Neural cell (in vitro differentiated cells): Measurements from ENCODE around the gene EXOC3L1. TPM values are rescaled to one million over a fixed set of nuclear protein-coding genes. Genes with fewer than 3 reads are reported as not detected.

Experiments used
- H2AFZ ChIP-seq: fragments of 200-600, 300-800 bp; sonication (generic), shearing (Covaris generic); 2 replicates; pipeline ENCODE4 v1.6.0; 2014; ENCODE audit warnings: low read depth, mild to moderate bottlenecking, antibody characterized with exemption, low read length, moderate library complexity
- H3F3A ChIP-seq: fragments of 200-600 bp; shearing (Covaris generic); 2 replicates; pipeline ENCODE4 v1.6.1; 2016; ENCODE audit warnings: mild to moderate bottlenecking, moderate library complexity, mixed read lengths, antibody characterized with exemption, low read length; ENCODE audit not compliant: insufficient read depth, poor library complexity, severe bottlenecking
- H3K27ac ChIP-seq: fragments of 200-600, 300-800 bp; sonication (generic), shearing (Covaris generic); 2 replicates; pipeline ENCODE4 v1.5.1; 2014; ENCODE audit warnings: mild to moderate bottlenecking, low read length, moderate library complexity
- H3K27me3 ChIP-seq: fragments of 300-800, 200-600 bp; sonication (generic), shearing (Covaris generic); 2 replicates; pipeline ENCODE4 v1.6.0; 2014; ENCODE audit warnings: mild to moderate bottlenecking, low read depth, low read length, moderate library complexity; ENCODE audit not compliant: insufficient read depth
- H3K36me3 ChIP-seq: fragments of 300-800, 200-600 bp; sonication (generic), shearing (Covaris generic); 2 replicates; pipeline ENCODE4 v1.5.1; 2014; ENCODE audit warnings: mild to moderate bottlenecking, antibody characterized with exemption, low read length, moderate library complexity; ENCODE audit not compliant: insufficient read depth
- H3K4me2 ChIP-seq: fragments of 300-800, 200-600 bp; sonication (generic), shearing (Covaris generic); 2 replicates; pipeline ENCODE4 v1.6.0; 2014; ENCODE audit warnings: mild to moderate bottlenecking, low read length
- H3K4me3 ChIP-seq: fragments of 300-800, 200-600 bp; sonication (generic), shearing (Covaris generic); 2 replicates; pipeline ENCODE4 v1.5.1; 2014; ENCODE audit warnings: mild to moderate bottlenecking, low read length, moderate library complexity
- H3K79me2 ChIP-seq: fragments of 200-600 bp; shearing (Covaris generic); replicated peaks from 2 replicates; pipeline ENCODE4 v1.6.0; 2014; ENCODE audit warnings: mild to moderate bottlenecking, low read length, moderate library complexity; ENCODE audit not compliant: insufficient read depth
- H3K9ac ChIP-seq: fragments of 300-800, 200-600 bp; sonication (generic), shearing (Covaris generic); 2 replicates; pipeline ENCODE4 v1.6.1; 2016; ENCODE audit warnings: mild to moderate bottlenecking, low read length, mixed read lengths
- H3K9me2 ChIP-seq: fragments of 200-600 bp; shearing (Covaris generic); 2 replicates; pipeline ENCODE4 v1.6.1; 2016; ENCODE audit warnings: mild to moderate bottlenecking, low read length, mixed read lengths; ENCODE audit not compliant: insufficient read depth
- H3K9me3 ChIP-seq: fragments of 200-600, 300-800 bp; sonication (generic), shearing (Covaris generic); 2 replicates; pipeline ENCODE4 v1.6.1; 2016; ENCODE audit warnings: mild to moderate bottlenecking, mixed run types, low read length, moderate library complexity, mixed read lengths
- H4K20me1 ChIP-seq: fragments of 200-600 bp; shearing (Covaris generic); 2 replicates; pipeline ENCODE4 v1.6.1; 2016; ENCODE audit warnings: mild to moderate bottlenecking, mixed run types; ENCODE audit not compliant: insufficient read depth
- EP300 ChIP-seq: fragments of 450-650 bp; conservative IDR thresholded peaks from 2 replicates; pipeline ENCODE4 v1.6.1; 2014; ENCODE audit warnings: antibody characterized with exemption, mild to moderate bottlenecking, moderate library complexity; ENCODE audit not compliant: poor library complexity, severe bottlenecking
- EZH2 ChIP-seq: fragments of 200-600, 300-800 bp; shearing (Covaris generic), sonication (generic); IDR thresholded peaks from 2 replicates; pipeline ENCODE4 v1.6.1; 2014; ENCODE audit warnings: antibody characterized with exemption, low read length, borderline replicate concordance, mild to moderate bottlenecking; ENCODE audit not compliant: insufficient read depth, poor library complexity, severe bottlenecking
- MXI1 ChIP-seq: fragments of 450-650 bp; conservative IDR thresholded peaks from 2 replicates; pipeline ENCODE4 v1.6.1; 2014; ENCODE audit warnings: antibody characterized with exemption, mild to moderate bottlenecking; ENCODE audit not compliant: poor library complexity, severe bottlenecking
- POLR2AphosphoS5 ChIP-seq: IDR thresholded peaks from 2 replicates; pipeline ENCODE4 v1.6.1; 2012
- RAD21 ChIP-seq: fragments of 450-650 bp; conservative IDR thresholded peaks from 2 replicates; pipeline ENCODE4 v1.6.1; 2014; ENCODE audit warnings: antibody characterized with exemption, mild to moderate bottlenecking, moderate library complexity
- REST ChIP-seq: IDR thresholded peaks from 2 replicates; pipeline ENCODE4 v1.6.1; 2012; ENCODE audit warnings: borderline replicate concordance
- SMC3 ChIP-seq: fragments of 450-650 bp; conservative IDR thresholded peaks from 2 replicates; pipeline ENCODE4 v1.6.1; 2014; ENCODE audit warnings: antibody characterized with exemption, mild to moderate bottlenecking, moderate library complexity; ENCODE audit not compliant: poor library complexity
- TAF1 ChIP-seq: IDR thresholded peaks from 2 replicates; pipeline ENCODE4 v1.6.1; 2012; ENCODE audit warnings: low read depth
- polyA plus RNA-seq: library from polyadenylated mRNA; depleted of rRNA; stranded (reverse); fragments of >200 nt; gene quantifications from 2 replicates; pipeline ENCODE4 v1.2.3, GENCODE V29; 2014
- TF ChIP-seq, protein P1 (sequence below): fragments of 450-650 bp; IDR thresholded peaks from 2 replicates; pipeline ENCODE4 v1.5.1; 2014; ENCODE audit warnings: antibody characterized with exemption, mild to moderate bottlenecking, moderate library complexity; ENCODE audit not compliant: poor library complexity, severe bottlenecking

Gene EXOC3L1
- polyA plus RNA-seq, 1 donor from 2014 or later = 0.43 TPM

DNA sequence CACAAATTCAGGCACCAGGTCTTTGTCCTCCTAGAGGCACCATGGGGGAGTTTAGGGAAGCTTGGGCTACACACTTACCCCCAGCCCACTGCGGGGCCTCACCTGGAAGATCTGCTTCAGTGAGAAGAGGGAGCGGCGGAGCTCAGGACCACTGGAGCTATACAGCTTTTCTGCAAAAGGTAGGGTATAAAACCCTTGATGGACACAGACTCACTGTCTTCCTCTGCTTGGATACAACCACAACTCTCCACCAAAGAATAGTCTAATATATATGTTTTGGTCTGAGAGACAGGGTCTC is 48.3 kb upstream of the EXOC3L1 start:
- Histone ChIP-seq H3K9me3 (no peaks in the 10 kb centered on the region), H4K20me1 (no peaks in the 10 kb centered on the region), H3K27ac (no peak overlapping the region), H3F3A (no peaks in the 10 kb centered on the region), H3K4me3 (no peak overlapping the region), H2AFZ (no peak overlapping the region), H3K4me2 (no peak overlapping the region), H3K36me3 (no peaks in the 10 kb centered on the region), H3K9me2 (no peaks in the 10 kb centered on the region), H3K9ac (no peak overlapping the region), H3K27me3 (no peaks in the 10 kb centered on the region), H3K79me2 (no peaks in the 10 kb centered on the region)
- TF ChIP-seq RAD21 = no peak
- TF ChIP-seq REST = no peak
- TF ChIP-seq SMC3 = no peak
- TF ChIP-seq, protein P1, sequence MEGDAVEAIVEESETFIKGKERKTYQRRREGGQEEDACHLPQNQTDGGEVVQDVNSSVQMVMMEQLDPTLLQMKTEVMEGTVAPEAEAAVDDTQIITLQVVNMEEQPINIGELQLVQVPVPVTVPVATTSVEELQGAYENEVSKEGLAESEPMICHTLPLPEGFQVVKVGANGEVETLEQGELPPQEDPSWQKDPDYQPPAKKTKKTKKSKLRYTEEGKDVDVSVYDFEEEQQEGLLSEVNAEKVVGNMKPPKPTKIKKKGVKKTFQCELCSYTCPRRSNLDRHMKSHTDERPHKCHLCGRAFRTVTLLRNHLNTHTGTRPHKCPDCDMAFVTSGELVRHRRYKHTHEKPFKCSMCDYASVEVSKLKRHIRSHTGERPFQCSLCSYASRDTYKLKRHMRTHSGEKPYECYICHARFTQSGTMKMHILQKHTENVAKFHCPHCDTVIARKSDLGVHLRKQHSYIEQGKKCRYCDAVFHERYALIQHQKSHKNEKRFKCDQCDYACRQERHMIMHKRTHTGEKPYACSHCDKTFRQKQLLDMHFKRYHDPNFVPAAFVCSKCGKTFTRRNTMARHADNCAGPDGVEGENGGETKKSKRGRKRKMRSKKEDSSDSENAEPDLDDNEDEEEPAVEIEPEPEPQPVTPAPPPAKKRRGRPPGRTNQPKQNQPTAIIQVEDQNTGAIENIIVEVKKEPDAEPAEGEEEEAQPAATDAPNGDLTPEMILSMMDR = no peak
- TF ChIP-seq TAF1 = no peak
- TF ChIP-seq EP300 = no peak
- no peak for TF ChIP-seq EZH2
- TF ChIP-seq MXI1 = no peak
- no peak for TF ChIP-seq POLR2AphosphoS5

DNA sequence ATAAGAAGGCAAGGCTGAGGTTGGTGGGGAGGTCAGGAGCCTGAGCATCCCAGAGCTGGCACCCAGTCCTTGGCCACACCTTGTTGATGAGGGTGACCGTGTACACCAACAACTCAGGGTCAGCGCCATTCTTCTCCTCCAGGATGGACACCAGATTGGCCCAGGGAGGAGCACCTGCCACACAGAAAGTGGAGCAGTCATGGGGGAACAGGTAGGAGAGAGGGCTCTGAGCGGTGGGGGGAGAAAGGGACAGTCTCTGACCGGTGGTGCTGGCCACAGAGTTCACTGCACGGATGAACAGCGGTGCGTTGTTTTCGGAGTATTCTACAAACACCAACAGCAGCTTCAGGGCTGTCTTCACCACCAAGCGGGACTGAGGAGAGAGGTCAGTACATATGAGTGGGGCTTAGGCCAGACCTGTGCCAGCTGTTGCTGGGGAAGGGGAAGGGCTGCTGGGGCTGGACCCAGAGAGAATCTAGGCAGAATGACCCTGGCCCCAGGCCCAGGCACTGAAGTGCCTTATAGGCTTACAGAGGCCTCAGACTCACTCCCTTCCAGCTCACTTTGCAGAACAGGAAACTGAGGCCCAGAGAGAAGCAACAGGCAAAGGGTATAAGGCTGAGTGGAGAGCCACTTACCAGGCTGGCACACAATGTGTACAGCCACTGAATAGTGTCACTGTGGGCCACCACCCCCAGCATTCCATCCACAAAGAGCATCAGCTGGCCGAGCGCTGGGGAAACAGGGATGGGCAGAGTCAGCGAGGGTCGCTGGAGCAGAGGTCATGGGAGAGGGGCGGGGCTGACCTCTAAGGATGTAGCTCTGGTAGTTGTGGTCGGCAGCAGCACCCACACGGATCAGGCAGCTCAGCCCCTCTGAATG is 47.7 kb upstream of the EXOC3L1 start:
- H3K4me2 ChIP-seq = no peak overlapping the region
- H3K79me2 ChIP-seq = no peaks in the 10 kb centered on the region
- H3K4me3 ChIP-seq = no peak overlapping the region
- no peaks in the 10 kb centered on the region for H3K36me3 ChIP-seq
- H4K20me1 ChIP-seq = no peaks in the 10 kb centered on the region
- no peak overlapping the region for H3K9ac ChIP-seq
- no peaks in the 10 kb centered on the region for H3F3A ChIP-seq
- no peaks in the 10 kb centered on the region for H3K9me2 ChIP-seq
- no peaks in the 10 kb centered on the region for H3K27me3 ChIP-seq
- TF ChIP-seq MXI1 (no peak), EP300 (no peak), EZH2 (no peak), POLR2AphosphoS5 (no peak), RAD21 (no peak)
- no peak overlapping the region for H2AFZ ChIP-seq
- H3K9me3 ChIP-seq = no peaks in the 10 kb centered on the region
- no peak overlapping the region for H3K27ac ChIP-seq
